PC-9 (cell line): Measurements from ENCODE around the gene THOC1. TPM values are rescaled to one million over a fixed set of nuclear protein-coding genes. Genes with fewer than 3 reads are reported as not detected.

Source experiments
- Bru-seq: library from RNA; stranded (reverse); fragments of 400-500 nt; gene quantifications from one replicate; lab custom pipeline; 2021; lab: Mats Ljungman, UMichigan
- BruChase-seq, 2 experiments: library from RNA; stranded (reverse); fragments of 400-500 nt; gene quantifications; one replicate each; lab custom pipeline; 2021; lab: Mats Ljungman, UMichigan
- BruUV-seq: library from RNA; stranded (reverse); fragments of 400-500 nt; replicated peaks from 2 replicates; lab custom pipeline; 2021; lab: Mats Ljungman, UMichigan
- CTCF ChIA-PET: fragments of 300-600 bp; sonication (Branson Sonifier 250); formaldehyde crosslinking; loops from one replicate; lab custom pipeline; 2022; ENCODE audit warnings: antibody characterized with exemption; lab: Charles Lee
- POLR2A ChIA-PET: fragments of 300-600 bp; sonication (Branson Sonifier 250); formaldehyde crosslinking; loops from one replicate; lab custom pipeline; 2022; ENCODE audit warnings: antibody characterized with exemption; ENCODE audit not compliant: unreplicated experiment; lab: Charles Lee
- DNase-seq, 2 experiments: peaks; one replicate each; pipeline versions ENCODE4 v3.0.0 to v3.0.0-alpha.2; 2015 to 2022; ENCODE audit warnings: mixed read lengths in 1 of 2
- H2AFZ ChIP-seq: fragments of 200-600 bp; sonication (generic); 2 replicates; pipeline ENCODE4 v1.8.1; 2017; ENCODE audit warnings: antibody characterized with exemption
- H3F3A ChIP-seq: fragments of 200-600 bp; sonication (generic); 2 replicates; pipeline ENCODE4 v1.8.1; 2017; ENCODE audit warnings: antibody characterized with exemption, mild to moderate bottlenecking, low read depth; ENCODE audit not compliant: insufficient read depth
- H3K27ac ChIP-seq: fragments of 200-600 bp; sonication (generic); 2 replicates; pipeline ENCODE4 v1.6.1; 2016; ENCODE audit warnings: mixed run types
- H3K27me3 ChIP-seq: fragments of 200-600 bp; sonication (generic); 2 replicates; pipeline ENCODE4 v1.6.1; 2016; ENCODE audit warnings: low read depth, mixed run types; ENCODE audit not compliant: insufficient read depth
- H3K36me3 ChIP-seq: fragments of 200-600 bp; sonication (generic); 2 replicates; pipeline ENCODE4 v1.6.1; 2016; ENCODE audit warnings: low read depth, mixed run types
- H3K4me1 ChIP-seq: fragments of 200-600 bp; sonication (generic); replicated peaks from 2 replicates; pipeline ENCODE4 v1.6.1; 2016; ENCODE audit warnings: mixed run types; ENCODE audit not compliant: insufficient read depth
- H3K4me2 ChIP-seq: fragments of 200-600 bp; sonication (generic); 2 replicates; pipeline ENCODE4 v1.6.1; 2017; ENCODE audit warnings: mixed run types
- H3K4me3 ChIP-seq: fragments of 200-600 bp; sonication (generic); 2 replicates; pipeline ENCODE4 v1.6.1; 2016; ENCODE audit warnings: mixed run types
- H3K79me2 ChIP-seq: fragments of 200-600 bp; sonication (generic); 2 replicates; pipeline ENCODE4 v1.6.1; 2017; ENCODE audit warnings: low read depth, mixed run types
- H3K9me2 ChIP-seq: fragments of 200-600 bp; sonication (generic); 2 replicates; pipeline ENCODE4 v1.8.1; 2017; ENCODE audit warnings: mild to moderate bottlenecking; ENCODE audit not compliant: insufficient read depth
- H3K9me3 ChIP-seq: fragments of 200-600 bp; sonication (generic); 2 replicates; pipeline ENCODE4 v1.8.1; 2016; ENCODE audit warnings: low read depth; ENCODE audit not compliant: insufficient read depth
- H4K20me1 ChIP-seq: fragments of 200-600 bp; sonication (generic); 2 replicates; pipeline ENCODE4 v1.8.1; 2017; ENCODE audit not compliant: insufficient read depth
- CTCF ChIP-seq: fragments of 200-600 bp; sonication (generic); conservative IDR thresholded peaks from 2 replicates; pipeline ENCODE4 v1.6.1; 2017; ENCODE audit warnings: mixed run types, antibody characterized with exemption, mild to moderate bottlenecking, moderate library complexity
- EZH2 ChIP-seq: fragments of 200-600 bp; sonication (generic); IDR thresholded peaks from 2 replicates; pipeline ENCODE4 v1.8.0; 2017; ENCODE audit warnings: antibody characterized with exemption, low read depth
- intact Hi-C: fragments of 100-400 bp; cut with micrococcal nuclease; formaldehyde crosslinking; loops from one replicate; pipeline ENCODE4 v1.10.0; 2022; ENCODE audit not compliant: unreplicated experiment
- long read RNA-seq: library from polyadenylated mRNA; stranded (forward); transcript quantifications from one replicate; pipeline ENCODE4 v2.0.0, GENCODE V29; 2022
- total RNA-seq: library from RNA; stranded (reverse); gene quantifications from 2 replicates; pipeline ENCODE4 v1.2.3, GENCODE V29; 2021

Gene THOC1
- 50.8 and 55.6 TPM in 2 replicates for total RNA-seq
- Bru-seq, nascent RNA = percentile 86 among the genes with signal in this experiment
- percentile 88 among the genes with signal in this experiment for BruChase-seq, experiment 1, labeled RNA remaining after a 2-hour chase
- BruChase-seq, experiment 2, labeled RNA remaining after a 6-hour chase = percentile 82 among the genes with signal in this experiment
- long read RNA-seq, transcript THOC1-201 (21 exons, 2,087 nt) = major isoform, 45 of 60 reads
- long read RNA-seq, partial matches to known transcripts = 3 of 60 reads
- long read RNA-seq, other reads (novel, unspliced or antisense) = 10 of 60 reads

- Histone ChIP-seq H3K9me3 (no peaks in the 10 kb centered on the region), H3F3A (no peaks in the 10 kb centered on the region), H3K9me2 (no peaks in the 10 kb centered on the region), H3K27ac (peak within 1 kb of the TSS; percentile 64), H3K4me2 (peak within 1 kb of the TSS; percentile 96), H3K36me3 (peaks cover 12% of the 10 kb centered on the region; the same call in 1 of the 2 replicates), H4K20me1 (no peaks in the 10 kb centered on the region), H3K27me3 (no peaks in the 10 kb centered on the region), H2AFZ (peak within 1 kb of the TSS; percentile 95), H3K79me2 (peaks cover 35% of the 10 kb centered on the region), H3K4me3 (peak within 1 kb of the TSS; percentile 64), H3K4me1 (0 out of 2 replicates have a peak, but pooled peaks cover 7% of the 10 kb centered on the region)
- BruUV-seq = no TSS peak
- intact Hi-C loops = loop anchor here (2.0 to 10.0 kb wide), 3 partner anchors 109 to 567 kb away; partner anchors contain the start of genes CLUL1 and USP14
- ChIA-PET POLR2A (interaction anchor here (0.5 to 0.7 kb wide), 4 partner anchors 58 to 758 kb away, joined by 3 to 5 read pairs (median 4); no protein-coding TSS in a partner anchor), CTCF (interaction anchor here (0.6 kb wide), 1 partner anchor 356 kb away, joined by 3 read pairs; no protein-coding TSS in a partner anchor)
- TF ChIP-seq CTCF (no peak), EZH2 (no peak)
- DNase-seq = peak; percentile 75 to 89
Observed at GRCh38 chr18:267688-268552, at the start of gene THOC1. Gene THOC1 (minus strand): TSS chr18:268047. CDS start chr18:268019, 28 bp downstream.

GRCh38 chr18:317618-318017, 49.8 kb upstream of the THOC1 start:
- peaks cover 89% of the 10 kb centered on the region for H3K27me3 ChIP-seq
- no peak overlapping the region for H3K4me3 ChIP-seq
- no peaks in the 10 kb centered on the region for H4K20me1 ChIP-seq
- no peaks in the 10 kb centered on the region for H3K9me2 ChIP-seq
- H2AFZ ChIP-seq = no peak overlapping the region
- H3K36me3 ChIP-seq = no peaks in the 10 kb centered on the region
- no peak overlapping the region for H3K4me2 ChIP-seq
- H3K27ac ChIP-seq = no peak overlapping the region
- intact Hi-C loops = no loop called here
- no peak for DNase-seq
- H3K9me3 ChIP-seq = no peaks in the 10 kb centered on the region
- CTCF ChIA-PET = no interaction called here
- TF ChIP-seq EZH2 = no peak
- no peak for TF ChIP-seq CTCF
- H3K79me2 ChIP-seq = no peaks in the 10 kb centered on the region
- no peaks in the 10 kb centered on the region for H3F3A ChIP-seq
- POLR2A ChIA-PET = no interaction called here
- no TSS peak for BruUV-seq
- peaks cover 3% of the 10 kb centered on the region; the same call in 1 of the 2 replicates for H3K4me1 ChIP-seq

GRCh38 chr18:316393-316792, 48.5 kb upstream of the THOC1 start:
- Histone ChIP-seq H3K4me2 (no peak overlapping the region), H3K36me3 (no peaks in the 10 kb centered on the region), H3K79me2 (no peaks in the 10 kb centered on the region), H3K27me3 (peaks cover 82% of the 10 kb centered on the region), H3K9me2 (no peaks in the 10 kb centered on the region), H3F3A (no peaks in the 10 kb centered on the region), H3K4me3 (no peak overlapping the region), H3K4me1 (no peaks in the 10 kb centered on the region), H3K27ac (no peak overlapping the region), H2AFZ (no peak overlapping the region), H4K20me1 (no peaks in the 10 kb centered on the region), H3K9me3 (no peaks in the 10 kb centered on the region)
- CTCF ChIA-PET = no interaction called here
- TF ChIP-seq CTCF (no peak), EZH2 (no peak)
- no TSS peak for BruUV-seq
- no peak for DNase-seq
- intact Hi-C loops = no loop called here
- POLR2A ChIA-PET = no interaction called here
